HG03039 (cell line): ENCODE measurements around the gene HNRNPUL2.
"Not testable (repeated sequence)": the region's sequence is repeated elsewhere in the genome, so short reads cannot be mapped to it uniquely, and the experiment has no call there.

Source experiments
- ATAC-seq: cut with Tn5 transposase; IDR thresholded peaks from one replicate; pipeline ENCODE4 v1.9.1; 2021; ENCODE audit warnings: mild to moderate bottlenecking, moderate library complexity; ENCODE audit not compliant: unreplicated experiment

The HNRNPUL2 gene

GRCh38 chr11:62705880-62706849 is 21.1 kb downstream of the HNRNPUL2 start:
- peak; percentile 53 for ATAC-seq

GRCh38 chr11:62705413-62705812 is 21.8 kb downstream of the HNRNPUL2 start:
- ATAC-seq = no peak

- ATAC-seq = not testable (repeated sequence)
Observed at GRCh38 chr11:62703921-62704320, 23.3 kb downstream of the HNRNPUL2 start.

GRCh38 chr11:62702246-62702645 is 25.0 kb downstream of the HNRNPUL2 start:
- no peak for ATAC-seq

- ATAC-seq = no peak
Observed at GRCh38 chr11:62694455-62695167, 32.6 kb downstream of the HNRNPUL2 start.

- not testable (repeated sequence) for ATAC-seq
Observed at GRCh38 chr11:62693624-62694023, 33.6 kb downstream of the HNRNPUL2 start.

GRCh38 chr11:62689421-62690183 is 37.7 kb downstream of the HNRNPUL2 start, which contains the start of gene LRRN4CL:
Gene LRRN4CL (minus strand): TSS chr11:62689530. CDS start chr11:62688508, 1,022 bp downstream.
- no peak for ATAC-seq

GRCh38 chr11:62688491-62688890 is 38.8 kb downstream of the HNRNPUL2 start:
- no peak for ATAC-seq

GRCh38 chr11:62687508-62688396 is 39.5 kb downstream of the HNRNPUL2 start:
- no peak for ATAC-seq

GRCh38 chr11:62682518-62682917 is 44.7 kb downstream of the HNRNPUL2 start:
- no peak for ATAC-seq

GRCh38 chr11:62680825-62681240 is 46.4 kb downstream of the HNRNPUL2 start:
- ATAC-seq = no peak

- peak; percentile 51 for ATAC-seq
Observed at GRCh38 chr11:62678770-62679696, 48.2 kb downstream of the HNRNPUL2 start, which contains the start of gene UBXN1. Gene UBXN1 (minus strand): TSS chr11:62679073. CDS start chr11:62678923, 150 bp downstream.

- no peak for ATAC-seq
Observed at GRCh38 chr11:62678433-62678769, 48.9 kb downstream of the HNRNPUL2 start.

- no peak for ATAC-seq
Observed at GRCh38 chr11:62677714-62678113, 49.5 kb downstream of the HNRNPUL2 start.

- ATAC-seq = no peak
Observed at GRCh38 chr11:62677156-62677555, 50.1 kb downstream of the HNRNPUL2 start.

- no peak for ATAC-seq
Observed at GRCh38 chr11:62676698-62677097, 50.6 kb downstream of the HNRNPUL2 start.

- ATAC-seq = not testable (repeated sequence)
Observed at GRCh38 chr11:62675415-62675814, 51.8 kb downstream of the HNRNPUL2 start.

GRCh38 chr11:62673196-62673525 is 54.1 kb downstream of the HNRNPUL2 start:
- ATAC-seq = no peak
